COLO668 (cell line): ENCODE data around the gene MEIOC.
"Not testable (repeated sequence)": the region's sequence is repeated elsewhere in the genome, so short reads cannot be mapped to it uniquely, and the experiment has no call there.

Source experiments
- DNase-seq: peaks from one replicate; lab custom pipeline; 2025; ENCODE audit not compliant: unreplicated experiment; lab: John Stamatoyannopoulos, UW

Gene MEIOC

DNA sequence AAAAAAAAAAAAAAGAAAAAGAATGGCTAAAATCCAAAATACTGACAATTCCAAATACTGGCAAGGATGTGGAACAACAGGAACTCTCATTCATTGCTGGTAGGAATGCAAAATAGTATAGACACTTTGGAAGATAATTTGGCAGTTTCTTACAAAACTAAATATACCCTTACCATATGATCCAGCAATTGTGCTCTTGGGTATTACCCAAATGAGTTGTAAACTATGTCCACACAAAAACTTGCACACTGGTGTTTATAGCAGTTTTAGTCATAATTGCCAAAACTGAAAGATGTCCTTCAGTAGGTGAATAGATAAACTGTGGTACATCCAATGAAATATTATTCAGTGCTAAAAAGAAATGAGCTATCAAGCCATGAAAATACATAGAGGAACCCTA, 8.5 kb upstream of the MEIOC start:
- no peak for DNase-seq

DNA sequence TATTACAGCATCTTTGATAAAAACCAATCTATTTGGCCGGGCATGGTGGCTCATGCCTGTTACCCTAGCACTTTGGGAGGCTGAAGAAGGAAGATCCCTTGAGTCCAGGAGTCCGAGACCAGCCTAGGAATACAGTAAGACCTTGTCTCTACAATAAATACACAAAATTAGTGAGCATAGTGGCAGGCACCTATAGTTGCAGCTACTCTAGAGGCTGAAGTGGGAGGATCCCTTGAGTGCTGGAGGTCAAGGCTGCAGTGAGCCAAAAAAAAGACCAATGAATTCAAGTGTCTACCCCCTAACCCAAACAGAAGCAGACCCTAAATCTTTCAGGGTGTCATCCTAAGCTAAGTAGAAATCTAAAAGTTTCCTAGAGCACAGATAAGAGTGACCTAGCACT, 7.3 kb upstream of the MEIOC start:
- no peak for DNase-seq

DNA sequence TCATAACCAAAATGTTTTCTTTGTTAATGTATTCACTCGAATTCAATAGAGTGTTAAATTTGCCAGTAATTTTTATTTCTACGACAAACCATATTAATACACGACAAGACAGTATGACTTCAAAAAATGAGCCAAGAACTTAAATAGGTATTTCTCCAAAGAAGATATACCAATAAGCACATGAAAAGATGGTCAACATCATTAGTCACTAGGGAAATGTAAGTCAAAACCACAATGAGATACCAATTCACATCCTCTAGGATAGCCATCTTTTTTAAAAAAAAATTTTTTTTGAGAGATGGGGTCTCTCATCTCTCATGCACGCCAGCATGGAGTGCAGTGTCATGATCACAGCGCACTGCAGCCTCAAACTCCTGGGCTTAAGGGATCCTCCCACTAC, 5.0 kb upstream of the MEIOC start:
- no peak for DNase-seq

DNA sequence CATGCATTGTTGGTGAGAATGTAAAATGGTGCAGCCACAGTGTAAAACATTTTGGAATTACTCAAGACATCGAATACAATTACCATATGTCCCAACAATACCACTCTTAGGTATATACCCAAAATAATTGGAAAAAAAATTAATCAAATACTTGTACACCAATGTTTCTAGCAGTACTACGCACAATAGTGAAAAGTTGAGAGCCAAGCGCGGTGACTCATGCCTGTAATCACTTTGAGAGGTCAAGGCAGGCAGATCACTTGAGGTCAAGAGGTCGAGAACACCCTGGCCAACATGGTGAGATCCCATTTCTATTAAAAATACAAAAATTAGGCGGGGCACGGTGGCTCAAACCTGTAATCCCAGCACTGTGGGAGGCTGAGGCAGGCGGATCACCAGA, 3.5 kb upstream of the MEIOC start:
- no peak for DNase-seq

DNA sequence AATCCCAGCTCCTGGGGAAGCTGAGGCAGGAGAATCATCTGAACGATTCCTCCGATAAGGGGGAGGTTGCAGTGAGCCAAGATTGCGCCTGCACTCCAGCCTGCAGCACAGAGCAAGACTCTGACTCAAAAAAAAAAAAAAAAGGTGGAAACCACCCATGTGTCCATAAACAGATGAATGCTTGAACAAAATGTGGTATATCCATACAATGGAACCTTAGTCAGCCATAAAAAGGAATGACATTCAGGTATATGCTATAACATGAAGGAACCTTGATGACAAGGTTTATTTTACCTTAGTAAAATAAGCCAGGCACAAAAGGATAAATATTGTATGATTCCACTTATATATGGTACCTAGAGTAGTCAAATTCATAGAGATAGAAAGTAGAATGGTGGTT, 2.9 kb upstream of the MEIOC start:
- DNase-seq = no peak

DNA sequence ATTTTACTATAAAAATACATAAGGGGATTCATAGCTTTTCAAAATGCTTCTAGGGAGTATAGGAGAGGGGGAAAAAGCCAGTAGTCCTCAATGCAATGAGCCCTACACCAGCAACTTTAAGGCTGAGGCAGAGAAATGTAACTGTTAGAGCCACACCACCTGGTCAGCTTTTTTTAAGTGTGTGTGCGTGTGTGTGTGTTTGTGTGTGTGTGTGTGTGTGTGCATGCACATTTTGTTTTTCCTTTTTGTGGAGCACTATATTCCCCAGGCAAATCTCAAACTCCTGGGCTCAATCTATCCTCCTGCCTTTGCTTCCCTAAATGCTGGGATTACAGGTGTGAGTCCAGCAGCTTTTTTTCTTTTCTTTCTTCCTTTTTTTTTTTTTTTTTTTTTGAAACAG, 2.3 kb upstream of the MEIOC start:
- DNase-seq = no peak

DNA sequence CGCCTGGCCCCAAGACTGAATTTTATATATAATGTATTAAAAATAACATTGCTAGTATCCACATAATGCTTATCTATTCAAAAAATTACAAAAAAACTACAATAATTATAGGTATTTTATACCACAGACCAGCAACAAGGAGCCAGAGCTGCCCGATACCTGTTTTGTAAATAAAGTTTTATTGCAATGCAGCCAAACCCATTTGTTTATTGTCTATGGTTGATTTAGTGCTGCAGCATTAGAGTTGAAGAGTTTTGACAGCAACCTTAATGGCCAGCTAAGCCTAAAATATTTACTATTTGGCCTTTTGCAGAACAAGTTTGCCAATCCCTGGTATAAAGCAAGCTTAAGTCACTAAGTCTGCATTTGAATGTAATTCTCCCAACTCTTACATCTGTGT, 5.6 kb downstream of the MEIOC start:
- no peak for DNase-seq

DNA sequence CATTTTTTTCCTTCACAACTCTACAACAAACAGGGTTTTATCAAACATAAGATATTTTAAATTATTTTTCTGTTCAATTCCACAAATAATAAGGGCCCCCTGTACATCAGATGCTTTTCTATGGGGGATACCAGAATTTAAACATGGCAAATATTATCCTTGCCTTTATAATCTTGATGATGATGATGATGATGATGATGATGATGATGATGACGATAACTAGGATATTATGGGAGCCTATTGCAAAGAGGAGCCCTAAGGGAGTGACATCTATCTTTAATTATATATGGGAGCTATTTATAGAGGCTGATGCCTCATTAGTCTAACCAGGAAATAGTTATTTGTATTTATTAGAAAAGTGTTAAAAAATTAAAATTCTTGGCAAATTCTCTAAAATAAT, 6.8 kb downstream of the MEIOC start:
- DNase-seq = no peak

DNA sequence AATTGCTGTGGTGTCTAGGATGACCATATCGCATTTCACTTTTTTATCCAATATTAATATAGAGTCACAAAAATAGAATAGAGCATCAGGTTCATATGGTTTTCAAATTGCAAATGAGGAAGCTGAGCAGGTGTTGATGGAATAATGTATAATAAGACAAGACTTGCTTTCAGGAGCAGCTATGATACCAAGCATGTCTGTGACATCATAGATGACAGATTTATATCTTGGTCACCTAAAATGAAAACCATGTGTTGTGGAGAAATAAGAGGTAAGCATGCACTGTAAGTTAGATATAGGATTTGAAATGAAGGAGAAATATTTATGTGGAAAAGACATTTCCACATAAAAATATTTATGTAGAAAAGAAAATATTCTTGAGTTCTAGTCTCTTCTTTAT, 8.6 kb downstream of the MEIOC start:
- no peak for DNase-seq

DNA sequence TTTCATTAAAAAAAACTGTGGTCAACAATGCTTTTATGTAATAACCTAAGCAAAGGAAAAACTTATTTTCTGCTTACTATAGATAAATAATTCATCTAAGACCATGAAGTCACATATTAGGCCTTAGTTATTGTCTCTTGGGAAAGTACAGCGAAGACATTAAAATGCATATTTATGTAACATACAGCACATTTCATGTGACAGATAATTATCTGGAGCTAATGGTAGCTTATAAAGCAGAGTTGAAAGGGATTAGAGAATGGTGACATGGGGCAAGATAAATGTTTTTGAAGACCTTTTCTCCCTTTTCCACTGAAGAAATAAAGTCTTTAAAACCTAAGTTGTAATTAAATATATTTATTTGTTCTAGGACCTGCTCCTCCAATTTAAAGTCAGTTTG, 9.7 kb downstream of the MEIOC start:
- DNase-seq = no peak

DNA sequence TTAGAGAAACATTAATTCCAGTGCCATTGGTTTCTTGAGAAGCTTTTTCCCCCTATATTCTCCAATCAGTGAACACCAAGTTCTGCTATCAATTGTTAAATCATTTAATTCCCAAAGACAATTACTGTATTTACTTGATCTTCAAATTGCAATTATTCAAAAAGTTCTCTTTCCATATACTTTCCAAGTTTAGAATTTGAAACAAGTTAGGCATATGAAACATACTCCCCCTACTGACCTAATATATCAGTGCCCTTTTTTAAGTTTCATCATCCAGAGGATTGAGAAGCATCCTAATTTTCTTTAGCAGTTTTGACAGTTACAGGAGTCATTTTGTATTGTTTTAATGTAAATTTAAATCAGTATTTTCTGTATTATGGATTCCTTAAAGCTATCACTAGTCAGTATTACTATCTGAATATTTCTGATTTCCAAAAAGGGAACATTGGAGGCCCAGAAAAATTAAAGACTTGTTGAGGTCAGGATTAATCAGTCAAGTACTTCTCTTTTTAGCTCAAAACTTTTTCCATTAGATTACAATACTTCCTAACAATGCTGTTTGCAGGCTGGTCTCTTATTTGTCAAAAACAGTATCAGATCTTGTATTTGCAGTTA, 16.3 kb downstream of the MEIOC start:
- no peak for DNase-seq

DNA sequence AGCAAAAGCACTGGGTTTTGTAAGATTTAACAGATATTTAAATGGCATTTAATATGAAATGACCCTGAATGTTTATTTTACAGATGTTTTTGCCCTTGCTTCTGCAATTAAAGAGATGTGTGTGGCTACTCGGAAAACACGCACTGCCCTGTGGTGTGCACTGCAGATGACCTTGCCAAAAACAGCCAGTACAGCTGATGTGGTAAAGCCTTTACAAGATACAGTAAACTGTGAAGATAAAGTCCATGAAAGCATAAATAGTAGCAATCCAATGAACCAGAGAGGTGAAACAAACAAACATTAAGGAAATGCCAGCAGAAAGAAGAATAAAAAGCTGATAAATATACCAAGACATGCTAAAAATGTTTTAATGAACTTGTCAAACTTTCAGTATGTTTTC, 17.6 kb downstream of the MEIOC start:
- no peak for DNase-seq

DNA sequence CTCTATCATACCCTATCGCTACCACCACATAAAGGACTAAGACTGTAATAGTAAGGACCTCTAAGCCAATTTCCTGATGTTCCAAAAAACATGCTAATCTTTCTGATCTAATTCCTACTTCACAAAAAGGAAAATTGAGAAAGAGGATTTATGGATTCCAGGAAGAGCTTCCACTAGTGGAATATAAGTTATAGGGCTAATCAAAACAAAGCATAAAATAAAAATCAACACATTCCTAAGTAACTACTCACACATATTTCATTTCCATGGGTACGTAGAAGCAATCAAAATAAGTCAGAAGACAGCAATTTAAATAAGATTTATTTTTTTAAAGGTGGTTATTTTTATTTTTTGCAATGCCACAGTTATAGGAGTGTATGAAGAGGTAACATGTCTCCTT, 20.9 kb downstream of the MEIOC start:
- no peak for DNase-seq

DNA sequence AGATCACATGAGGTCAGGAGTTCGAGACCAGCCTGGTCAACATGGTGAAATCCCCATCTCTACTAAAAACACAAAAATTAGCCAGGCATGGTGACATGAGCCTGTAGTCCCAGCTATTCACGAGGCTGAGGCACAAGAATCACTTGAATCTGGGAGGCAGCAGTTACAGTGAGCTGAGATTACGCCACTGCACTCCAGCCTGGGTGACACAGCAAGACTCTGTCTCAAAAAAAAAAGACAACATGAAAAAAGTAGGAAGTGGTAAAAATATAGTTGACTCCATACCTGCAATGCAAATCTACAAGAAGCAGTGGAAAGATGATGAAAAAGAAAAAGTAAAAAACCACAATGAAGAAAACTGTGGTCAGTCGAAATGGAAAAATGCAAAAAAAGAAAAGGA, 27.0 kb downstream of the MEIOC start:
- not testable (repeated sequence) for DNase-seq

DNA sequence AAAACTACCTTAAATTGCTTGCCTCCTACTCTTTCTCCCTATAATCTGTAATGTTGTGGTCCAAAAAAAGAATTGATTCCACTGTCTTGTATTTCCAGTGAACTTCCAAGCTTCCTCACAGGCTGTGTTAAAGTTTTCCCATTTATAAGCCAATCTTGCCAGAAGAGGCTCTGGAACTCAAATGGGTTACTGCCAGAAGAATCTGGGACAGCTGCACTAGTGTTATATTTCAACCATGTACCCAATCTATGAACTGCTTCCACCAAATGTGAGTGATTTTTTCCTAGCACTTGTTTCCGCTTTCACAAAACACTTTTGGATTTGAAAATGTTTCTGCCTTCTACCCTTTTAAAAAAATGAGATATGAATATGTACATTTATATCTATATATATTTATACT, 31.5 kb downstream of the MEIOC start:
- DNase-seq = no peak

DNA sequence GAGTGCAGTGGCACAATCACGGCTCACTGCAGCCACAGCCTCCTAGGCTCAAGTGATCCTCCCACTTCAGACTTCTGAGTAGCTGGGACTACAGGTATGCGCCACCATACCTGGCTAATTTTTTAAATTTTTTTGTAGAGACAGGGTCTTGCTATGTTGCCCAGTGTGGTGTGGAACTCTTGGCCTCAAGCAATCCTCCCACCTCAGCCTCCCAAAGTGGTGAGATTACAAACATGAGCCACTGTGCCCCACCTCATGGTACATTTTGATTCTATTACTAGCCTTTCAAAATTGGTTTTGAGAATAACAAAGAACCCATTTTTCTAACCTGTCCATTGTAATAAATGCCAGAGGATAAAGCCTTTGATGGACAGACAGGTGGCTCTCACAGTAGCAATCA, 31.9 kb downstream of the MEIOC start:
- DNase-seq = no peak

DNA sequence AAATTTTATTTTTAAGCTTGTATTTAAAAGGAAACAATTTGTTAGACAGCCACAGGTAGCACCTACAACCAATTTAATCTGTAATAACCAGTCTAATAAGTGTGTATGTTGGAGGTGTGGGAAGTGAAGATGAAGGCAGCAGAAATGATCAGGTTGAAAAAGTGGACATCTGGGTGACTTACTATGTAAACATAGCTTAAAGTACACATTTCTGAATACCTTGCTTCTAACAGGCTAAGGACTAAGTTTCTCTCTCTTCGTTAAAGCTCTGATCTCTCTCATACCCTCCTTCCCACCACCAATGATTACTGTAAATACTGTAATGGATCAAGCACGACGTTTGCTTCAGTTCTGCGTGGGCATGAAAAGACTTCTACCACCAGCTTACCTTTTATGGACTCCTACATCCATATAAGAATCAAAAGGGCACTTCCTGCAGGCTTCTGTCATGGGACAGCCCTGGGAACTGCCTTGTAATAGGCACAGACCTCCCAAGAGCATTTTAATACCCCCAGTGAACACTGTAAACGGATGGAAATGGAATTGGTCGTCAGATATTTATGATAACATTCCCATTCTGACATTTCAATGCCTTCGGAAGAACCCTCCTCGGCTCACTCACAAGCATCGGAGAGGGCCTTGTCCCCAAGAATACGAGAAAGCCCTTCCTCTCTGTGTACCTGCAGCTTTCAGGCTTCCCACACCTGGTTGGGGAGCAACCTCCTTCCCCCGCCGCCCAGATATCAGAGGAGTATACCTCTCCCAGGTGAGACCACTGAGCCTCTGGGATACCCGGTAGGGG, 32.6 kb downstream of the MEIOC start:
- peak; percentile 8 for DNase-seq

DNA sequence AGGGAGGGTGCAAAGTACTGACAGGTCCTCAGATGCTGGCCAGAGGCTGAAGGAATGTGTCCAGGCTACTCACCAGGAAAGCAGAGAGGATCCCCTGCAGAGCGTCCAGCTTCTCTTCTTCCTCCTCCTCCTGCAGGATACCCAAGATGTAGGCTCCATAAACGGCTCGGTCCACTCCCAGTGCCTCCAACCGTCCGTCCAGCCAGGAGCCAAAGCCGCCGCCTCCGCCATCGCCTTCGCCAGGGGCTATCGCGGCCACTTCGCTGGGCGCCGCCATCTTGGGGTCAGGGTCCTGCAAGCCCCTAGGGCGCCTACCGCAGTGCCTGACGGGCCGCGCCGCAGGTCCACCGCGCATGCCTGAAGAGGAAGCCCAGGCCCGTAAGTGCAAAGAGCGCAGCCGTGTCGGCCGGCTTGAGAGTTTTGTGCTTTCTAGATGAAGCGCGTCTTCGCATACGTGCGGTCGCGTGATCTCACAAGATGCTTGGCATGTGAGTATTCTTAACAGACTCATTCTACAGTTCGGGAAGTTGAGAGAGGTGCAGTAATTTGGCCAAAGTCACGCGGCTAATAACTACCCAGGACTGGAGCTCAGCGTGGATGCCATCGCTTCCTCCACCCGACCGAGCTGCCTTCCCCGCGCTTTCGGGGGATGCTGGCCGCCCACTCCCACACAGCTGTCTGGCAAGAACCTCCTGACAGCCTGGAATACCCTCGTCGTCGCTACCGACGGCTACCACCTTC, 33.4 kb downstream of the MEIOC start, which contains the start of gene CCDC43:
CCDC43 (minus strand) TSS at position 300 of the 741 bp plus-strand sequence; CDS start at position 277, 23 bp downstream.
- peak; percentile 80 for DNase-seq

DNA sequence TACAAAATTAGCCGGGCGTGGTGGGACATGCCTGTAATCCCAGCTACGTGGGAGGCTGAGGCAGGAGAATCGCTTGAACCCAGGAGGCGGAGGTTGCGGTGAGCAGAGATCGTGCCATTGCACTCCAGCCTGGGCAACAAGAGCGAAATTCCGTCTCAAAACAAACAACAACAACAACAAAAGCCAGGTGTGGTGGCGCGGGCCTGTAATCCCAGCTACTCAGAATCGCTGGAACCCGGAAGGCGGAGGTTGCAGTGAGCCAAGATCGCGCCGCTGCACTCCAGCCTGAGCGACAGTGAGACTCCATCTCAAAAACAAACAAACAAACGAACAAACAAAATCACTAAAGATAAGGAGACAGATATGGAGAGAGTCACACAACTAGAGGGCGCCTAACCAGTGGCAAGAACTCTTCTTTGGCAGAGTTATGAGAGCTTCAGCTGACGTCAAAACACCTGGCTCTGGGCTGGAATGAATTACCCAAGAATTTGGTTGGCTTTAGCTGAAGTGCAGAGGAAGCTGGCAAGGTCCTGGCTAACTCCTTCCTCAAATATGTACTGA, 34.6 kb downstream of the MEIOC start:
- not testable (repeated sequence) for DNase-seq

DNA sequence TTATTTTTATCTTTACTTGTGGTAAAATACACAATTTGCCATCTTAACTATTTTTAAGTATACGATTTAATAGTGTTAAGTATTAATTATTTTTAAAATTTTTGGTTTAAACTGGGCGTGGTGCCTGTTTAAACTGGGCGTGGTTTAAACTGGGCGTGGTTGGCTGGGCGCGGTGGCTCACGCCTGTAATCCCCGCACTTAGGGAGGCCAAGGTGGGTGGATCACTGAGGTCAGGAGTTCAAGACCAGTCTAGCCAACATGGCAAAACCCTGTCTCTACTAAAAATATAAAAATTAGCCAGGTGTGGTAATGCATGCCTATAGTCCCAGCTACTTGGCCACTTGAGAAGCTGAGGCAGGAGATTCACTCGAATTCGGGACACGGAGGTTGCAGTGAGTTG, 37.3 kb downstream of the MEIOC start:
- DNase-seq = no peak

DNA sequence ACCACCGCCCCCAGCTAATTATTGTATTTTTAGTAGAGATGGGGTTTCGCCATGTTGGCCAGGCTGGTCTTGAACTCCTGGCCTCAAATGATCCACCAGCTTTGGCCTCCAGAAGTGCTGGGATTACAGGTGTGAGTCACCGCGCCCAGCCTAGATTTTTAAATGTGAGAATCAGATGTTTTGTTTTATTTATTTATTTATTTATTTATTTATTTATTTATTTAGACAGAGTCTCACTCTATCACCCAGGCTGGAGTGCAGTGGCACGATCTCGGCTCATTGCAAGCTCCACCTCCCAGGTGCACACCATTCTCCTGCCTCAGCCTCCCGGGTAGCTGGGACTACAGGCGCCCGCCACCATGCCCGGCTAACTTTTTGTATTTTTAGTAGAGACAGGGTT, 44.0 kb downstream of the MEIOC start:
- not testable (repeated sequence) for DNase-seq
